MM.1S (cell line): Measurements from ENCODE around the gene CUL1.

Source experiments
- DNase-seq: peaks from one replicate; pipeline ENCODE4 v3.0.0-alpha.2; 2015
- H2AFZ ChIP-seq: fragments of 300-600 bp; sonication (generic); 2 replicates; pipeline ENCODE4 v1.6.0; 2016; ENCODE audit warnings: antibody characterized with exemption, low read length
- H3F3A ChIP-seq: fragments of 300-600 bp; sonication (generic); 2 replicates; pipeline ENCODE4 v1.6.1; 2016; ENCODE audit warnings: mild to moderate bottlenecking, antibody characterized with exemption, low read length, moderate library complexity, mixed read lengths; ENCODE audit not compliant: insufficient read depth
- H3K27ac ChIP-seq: fragments of 300-600 bp; sonication (generic); 2 replicates; pipeline ENCODE4 v1.5.1; 2016; ENCODE audit warnings: mild to moderate bottlenecking, low read length
- H3K27me3 ChIP-seq: fragments of 300-600 bp; sonication (generic); replicated peaks from 2 replicates; pipeline ENCODE4 v1.6.0; 2016; ENCODE audit warnings: low read length; ENCODE audit not compliant: insufficient read depth
- H3K36me3 ChIP-seq: fragments of 300-600 bp; sonication (generic); replicated peaks from 2 replicates; pipeline ENCODE4 v1.6.1; 2016; ENCODE audit warnings: mild to moderate bottlenecking, low read length, mixed read lengths; ENCODE audit not compliant: insufficient read depth
- H3K4me1 ChIP-seq: fragments of 300-600 bp; sonication (generic); 2 replicates; pipeline ENCODE4 v1.6.1; 2016; ENCODE audit warnings: low read length, mixed read lengths
- H3K4me2 ChIP-seq: fragments of 300-600 bp; sonication (generic); 2 replicates; pipeline ENCODE4 v1.6.0; 2016; ENCODE audit warnings: low read depth, low read length
- H3K4me3 ChIP-seq: fragments of 300-600 bp; sonication (generic); 2 replicates; pipeline ENCODE4 v1.5.1; 2016; ENCODE audit warnings: low read length, mixed read lengths
- H3K79me2 ChIP-seq: fragments of 300-600 bp; sonication (generic); 2 replicates; pipeline ENCODE4 v1.6.1; 2016; ENCODE audit warnings: mixed run types, low read length, mixed read lengths
- H3K9ac ChIP-seq: fragments of 300-600 bp; sonication (generic); 2 replicates; pipeline ENCODE4 v1.6.1; 2016; ENCODE audit warnings: low read length, mixed read lengths
- H3K9me2 ChIP-seq: fragments of 300-600 bp; sonication (generic); replicated peaks from 2 replicates; pipeline ENCODE4 v1.6.1; 2016; ENCODE audit warnings: mild to moderate bottlenecking, low read length, mixed read lengths; ENCODE audit not compliant: insufficient read depth
- H3K9me3 ChIP-seq: fragments of 300-600 bp; sonication (generic); replicated peaks from 2 replicates; pipeline ENCODE4 v1.6.1; 2016; ENCODE audit warnings: mild to moderate bottlenecking, low read length, mixed read lengths; ENCODE audit not compliant: insufficient read depth
- H4K20me1 ChIP-seq: fragments of 300-600 bp; sonication (generic); 2 replicates; pipeline ENCODE4 v1.6.1; 2016; ENCODE audit warnings: mild to moderate bottlenecking, low read length, moderate library complexity, mixed read lengths; ENCODE audit not compliant: insufficient read depth
- EZH2 ChIP-seq: fragments of 300-600 bp; sonication (generic); optimal IDR thresholded peaks from 2 replicates; pipeline ENCODE3; 2017; ENCODE audit warnings: low read depth, mild to moderate bottlenecking, antibody characterized with exemption, low read length, mixed read lengths
- EZH2phosphoT487 ChIP-seq: fragments of 300-600 bp; sonication (generic); IDR thresholded peaks from 2 replicates; pipeline ENCODE4 v1.6.1; 2018; ENCODE audit warnings: antibody characterized with exemption, low read length
- TF ChIP-seq, protein P1 (sequence below): fragments of 300-600 bp; sonication (generic); IDR thresholded peaks from 2 replicates; pipeline ENCODE4 v1.5.1; 2016; ENCODE audit warnings: antibody characterized with exemption, low read length, mixed read lengths

Gene CUL1

DNA sequence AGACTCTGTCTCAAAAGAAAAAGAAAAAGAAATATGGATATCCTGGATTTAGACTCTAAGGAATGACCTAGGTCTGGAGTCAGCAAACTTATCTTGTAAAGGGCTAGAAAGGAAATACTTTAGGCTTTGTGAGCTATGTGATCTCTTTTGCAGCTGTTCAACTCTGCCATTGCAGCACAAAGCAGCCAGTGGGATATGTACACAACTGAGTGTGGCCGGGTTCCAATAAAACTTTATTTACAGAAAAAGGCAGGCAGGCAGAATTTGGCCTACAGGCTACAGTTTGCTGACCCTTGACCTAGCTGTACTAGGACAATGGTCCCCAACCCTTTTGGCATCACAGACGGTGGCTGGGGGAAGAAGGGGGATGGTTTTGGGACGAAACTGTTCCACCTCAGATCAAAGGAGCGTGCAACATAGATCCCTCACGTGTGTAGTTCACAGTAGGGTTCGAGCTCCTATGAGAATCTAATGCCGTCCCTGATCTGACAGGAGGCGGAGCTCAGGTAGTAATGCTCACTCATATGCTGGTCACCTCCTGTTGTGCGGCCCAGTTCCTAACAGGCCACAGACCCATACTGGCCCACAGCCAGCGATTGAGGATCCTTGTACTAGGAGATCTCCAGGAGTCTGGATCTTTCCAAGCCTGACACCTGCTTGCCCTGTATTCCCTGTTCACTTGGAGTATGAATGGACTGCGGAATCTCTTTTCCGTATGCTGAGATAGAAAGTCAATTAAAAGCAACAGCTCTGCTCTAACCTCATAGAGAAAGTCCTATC lies 63.0 kb downstream of the CUL1 start:
- no peaks in the 10 kb centered on the region; the same call in 1 of the 2 replicates for H4K20me1 ChIP-seq
- H3K9me2 ChIP-seq = no peaks in the 10 kb centered on the region
- H3K9me3 ChIP-seq = no peaks in the 10 kb centered on the region
- H2AFZ ChIP-seq = no peak overlapping the region
- H3K36me3 ChIP-seq = peaks cover 23% of the 10 kb centered on the region
- no peaks in the 10 kb centered on the region for H3K27me3 ChIP-seq
- no peak overlapping the region for H3K27ac ChIP-seq
- H3K9ac ChIP-seq = no peak overlapping the region
- TF ChIP-seq, protein P1, sequence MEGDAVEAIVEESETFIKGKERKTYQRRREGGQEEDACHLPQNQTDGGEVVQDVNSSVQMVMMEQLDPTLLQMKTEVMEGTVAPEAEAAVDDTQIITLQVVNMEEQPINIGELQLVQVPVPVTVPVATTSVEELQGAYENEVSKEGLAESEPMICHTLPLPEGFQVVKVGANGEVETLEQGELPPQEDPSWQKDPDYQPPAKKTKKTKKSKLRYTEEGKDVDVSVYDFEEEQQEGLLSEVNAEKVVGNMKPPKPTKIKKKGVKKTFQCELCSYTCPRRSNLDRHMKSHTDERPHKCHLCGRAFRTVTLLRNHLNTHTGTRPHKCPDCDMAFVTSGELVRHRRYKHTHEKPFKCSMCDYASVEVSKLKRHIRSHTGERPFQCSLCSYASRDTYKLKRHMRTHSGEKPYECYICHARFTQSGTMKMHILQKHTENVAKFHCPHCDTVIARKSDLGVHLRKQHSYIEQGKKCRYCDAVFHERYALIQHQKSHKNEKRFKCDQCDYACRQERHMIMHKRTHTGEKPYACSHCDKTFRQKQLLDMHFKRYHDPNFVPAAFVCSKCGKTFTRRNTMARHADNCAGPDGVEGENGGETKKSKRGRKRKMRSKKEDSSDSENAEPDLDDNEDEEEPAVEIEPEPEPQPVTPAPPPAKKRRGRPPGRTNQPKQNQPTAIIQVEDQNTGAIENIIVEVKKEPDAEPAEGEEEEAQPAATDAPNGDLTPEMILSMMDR = no peak
- TF ChIP-seq EZH2 (no peak), EZH2phosphoT487 (no peak)
- H3F3A ChIP-seq = 0 out of 2 replicates have a peak, but pooled peaks cover 9% of the 10 kb centered on the region
- no peak overlapping the region for H3K4me2 ChIP-seq
- no peaks in the 10 kb centered on the region for H3K4me1 ChIP-seq
- H3K79me2 ChIP-seq = peaks cover 94% of the 10 kb centered on the region
- H3K4me3 ChIP-seq = no peak overlapping the region
- DNase-seq = no peak

DNA sequence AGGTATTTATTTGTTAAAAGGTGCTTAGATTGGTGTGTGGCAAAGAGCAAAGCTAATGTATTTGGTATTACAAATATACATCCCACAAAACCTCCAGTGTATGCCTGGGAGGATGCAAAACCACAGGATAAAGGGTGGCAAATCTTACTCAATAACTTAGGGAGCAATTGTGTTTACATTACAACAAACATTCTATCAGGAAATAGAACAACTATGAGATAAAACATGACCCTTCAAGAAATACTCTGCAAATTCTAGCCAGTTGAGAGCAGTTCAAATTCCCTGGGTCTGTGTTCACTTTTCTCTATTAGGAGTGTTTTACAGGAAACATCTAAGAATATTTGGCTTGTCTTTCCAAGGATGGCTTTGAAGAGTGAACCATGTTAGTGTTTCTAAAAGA lies 64.9 kb downstream of the CUL1 start:
- no peak overlapping the region for H2AFZ ChIP-seq
- H3K4me1 ChIP-seq = no peaks in the 10 kb centered on the region
- H3K36me3 ChIP-seq = peaks cover 28% of the 10 kb centered on the region
- no peaks in the 10 kb centered on the region; the same call in 1 of the 2 replicates for H4K20me1 ChIP-seq
- no peak overlapping the region for H3K9ac ChIP-seq
- H3K4me3 ChIP-seq = no peak overlapping the region
- H3K27ac ChIP-seq = no peak overlapping the region
- DNase-seq = no peak
- H3K9me2 ChIP-seq = no peaks in the 10 kb centered on the region
- no peaks in the 10 kb centered on the region for H3K9me3 ChIP-seq
- TF ChIP-seq EZH2phosphoT487 (no peak), EZH2 (no peak)
- TF ChIP-seq, protein P1 = no peak
- H3K79me2 ChIP-seq = peaks cover 91% of the 10 kb centered on the region
- H3F3A ChIP-seq = 0 out of 2 replicates have a peak, but pooled peaks cover 9% of the 10 kb centered on the region
- no peaks in the 10 kb centered on the region for H3K27me3 ChIP-seq
- H3K4me2 ChIP-seq = no peak overlapping the region

DNA sequence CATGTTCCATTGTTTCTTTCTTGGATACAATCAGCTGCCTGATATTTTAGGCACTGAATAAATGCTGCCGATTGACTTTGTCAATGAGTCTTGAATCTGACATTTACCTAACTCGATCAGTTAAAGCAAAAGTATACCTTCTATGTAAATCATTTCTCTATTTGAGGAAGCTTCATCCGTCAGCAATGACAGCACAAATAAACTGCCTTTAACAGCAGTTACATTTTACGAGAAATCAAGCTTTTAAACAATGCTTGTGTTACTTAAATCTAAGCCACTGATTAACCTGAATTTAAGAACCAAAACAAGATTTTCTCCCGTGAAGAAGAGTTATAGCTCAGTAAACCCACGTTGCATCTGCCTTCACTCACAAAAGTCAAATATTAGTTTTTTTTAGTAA lies 71.3 kb downstream of the CUL1 start:
- peaks cover 28% of the 10 kb centered on the region for H3K36me3 ChIP-seq
- H3K9me3 ChIP-seq = no peaks in the 10 kb centered on the region
- DNase-seq = no peak

More for the DNA sequence above, 71.3 kb downstream of the CUL1 start:
- Histone ChIP-seq H3K9me2 (no peaks in the 10 kb centered on the region), H3K27me3 (no peaks in the 10 kb centered on the region), H3K4me1 (peaks cover 25% of the 10 kb centered on the region), H3K4me3 (no peak overlapping the region), H3F3A (peaks cover 40% of the 10 kb centered on the region), H3K27ac (no peak overlapping the region), H3K9ac (no peak overlapping the region), H2AFZ (no peak overlapping the region), H3K79me2 (peaks cover 86% of the 10 kb centered on the region), H3K4me2 (no peak overlapping the region), H4K20me1 (no peaks in the 10 kb centered on the region; the same call in 1 of the 2 replicates)
- TF ChIP-seq EZH2 (no peak), EZH2phosphoT487 (no peak)
- TF ChIP-seq, protein P1 = no peak
